ENCODE results near the gene IFT20. TPM values are rescaled to one million over a fixed set of nuclear protein-coding genes. Genes with fewer than 3 reads are reported as not detected.
"Not testable (repeated sequence)": the region's sequence is repeated elsewhere in the genome, so short reads cannot be mapped to it uniquely, and the experiment has no call there.

The IFT20 gene
- total RNA-seq, 1 donor from 2014 or later, result 31.0 TPM

DNA sequence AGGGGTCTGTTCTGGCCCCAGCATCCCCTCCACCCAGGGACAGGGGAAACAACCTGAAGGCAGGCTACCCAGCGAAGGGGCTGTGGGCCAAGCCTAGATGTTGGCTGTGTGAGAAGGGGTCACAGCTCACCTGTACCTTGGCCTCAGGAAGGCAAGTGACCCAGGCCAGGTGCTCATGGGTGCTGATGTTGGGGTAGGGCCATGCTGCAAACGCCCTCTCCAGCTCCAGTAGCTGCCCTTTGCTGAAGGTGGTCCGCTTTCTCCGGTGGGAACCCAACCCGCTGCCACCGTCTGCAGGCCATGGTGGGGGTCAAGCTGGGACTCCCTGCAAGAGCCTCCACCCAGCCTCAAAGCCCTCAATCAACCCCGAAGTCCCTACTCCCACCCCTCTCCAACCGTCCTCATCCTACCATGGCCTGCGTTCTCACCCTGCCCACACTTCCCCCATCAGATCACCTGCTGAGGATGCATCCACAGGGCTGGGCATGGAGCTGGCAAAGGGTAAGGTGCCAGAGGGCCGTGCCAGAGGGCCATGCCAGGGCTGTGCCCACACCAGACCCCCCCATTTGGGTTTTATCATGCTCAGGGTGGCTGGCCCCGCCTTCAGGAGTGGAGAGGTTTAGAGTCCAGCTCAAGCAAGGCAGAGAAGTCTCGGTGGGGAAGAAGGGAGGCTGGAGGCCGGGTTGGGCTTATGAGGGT lies 29.5 kb upstream of the IFT20 start, which contains the start of gene SEBOX:
Gene SEBOX (minus strand): TSS at position 535 of the 699 bp plus-strand sequence. CDS start 48 bp downstream, at position 487.
- FAIRE-seq, result no peak
- no peak for DNase-seq (ENCODE audit: low spot score in 2 of 2)

DNA sequence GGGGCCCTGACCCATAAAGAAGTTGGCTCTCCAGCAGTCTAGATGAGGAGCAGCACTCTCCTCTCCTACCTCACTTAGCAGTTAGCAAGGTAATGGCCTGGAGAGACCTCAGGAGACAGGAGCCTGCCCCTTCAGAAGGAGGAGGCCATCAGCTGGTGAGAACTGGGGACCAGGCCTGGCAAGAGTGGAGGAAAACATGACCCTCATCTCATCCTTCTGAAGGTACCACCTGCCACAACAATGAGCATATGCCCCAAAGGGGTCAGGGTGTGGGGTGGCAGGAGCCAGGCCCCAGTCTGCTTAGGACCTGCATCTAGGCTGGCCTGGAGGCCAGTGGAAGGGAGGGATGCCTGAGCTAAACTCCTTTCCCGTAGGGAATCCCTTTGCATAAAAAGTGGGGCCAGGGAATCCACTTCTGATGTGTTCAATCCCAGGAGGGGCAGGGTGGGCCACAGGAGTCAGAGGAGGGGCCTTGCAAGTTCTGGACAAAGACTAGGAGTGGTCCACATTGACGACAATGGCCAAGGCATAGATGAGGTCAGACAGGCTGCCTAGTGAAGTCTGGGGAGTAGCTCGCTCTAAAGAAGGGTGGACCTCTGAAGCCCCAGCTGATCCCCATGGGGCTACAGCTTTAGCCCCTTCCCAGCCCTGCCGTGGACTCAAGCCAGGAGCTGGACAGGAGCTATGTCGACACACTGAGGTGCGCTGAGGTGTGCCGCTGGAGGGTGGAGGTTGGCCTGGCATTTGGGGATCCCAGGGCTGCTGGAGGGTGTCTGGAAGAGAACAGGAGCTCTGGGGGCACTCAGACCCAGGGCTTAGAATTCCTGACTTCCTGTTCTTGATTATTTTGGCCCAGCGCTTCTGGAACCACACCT lies 28.7 kb upstream of the IFT20 start:
- FAIRE-seq, result no peak
- no peak for DNase-seq (ENCODE audit: low spot score in 2 of 2)

DNA sequence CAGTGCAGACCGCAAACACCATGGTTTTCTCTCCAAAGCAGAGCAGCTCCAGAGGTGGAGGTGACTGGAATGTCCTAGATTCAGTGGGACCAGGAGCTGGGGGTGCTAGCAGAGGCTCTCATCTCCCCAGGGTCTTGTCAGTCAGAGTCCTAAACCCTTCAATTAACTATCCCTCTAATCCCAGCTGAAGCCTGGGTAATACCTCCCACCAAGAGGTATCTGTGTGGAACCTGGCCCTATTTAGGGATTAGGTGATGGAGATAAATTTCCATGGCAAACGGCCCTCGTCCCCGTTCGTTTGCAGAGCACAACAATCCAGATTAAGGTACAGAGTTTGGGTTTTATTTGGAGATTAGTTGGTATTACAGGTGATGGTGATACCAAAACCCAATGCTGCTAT lies 27.9 kb upstream of the IFT20 start:
- DNase-seq (ENCODE audit: low spot score in 2 of 2) (no peak), FAIRE-seq (no peak)

- no peak for FAIRE-seq
- no peak for DNase-seq (ENCODE audit: low spot score in 2 of 2)
Measured at GRCh38 chr17:28357901-28358197, 22.6 kb upstream of the IFT20 start.

GRCh38 chr17:28357061-28357900 lies 22.0 kb upstream of the IFT20 start, which contains the start of gene POLDIP2:
Gene POLDIP2 (minus strand): TSS chr17:28357527. CDS start chr17:28357448, 79 bp downstream.
- DNase-seq (ENCODE audit: low spot score in 2 of 2) (peak; percentile 98), FAIRE-seq (no peak)

DNA sequence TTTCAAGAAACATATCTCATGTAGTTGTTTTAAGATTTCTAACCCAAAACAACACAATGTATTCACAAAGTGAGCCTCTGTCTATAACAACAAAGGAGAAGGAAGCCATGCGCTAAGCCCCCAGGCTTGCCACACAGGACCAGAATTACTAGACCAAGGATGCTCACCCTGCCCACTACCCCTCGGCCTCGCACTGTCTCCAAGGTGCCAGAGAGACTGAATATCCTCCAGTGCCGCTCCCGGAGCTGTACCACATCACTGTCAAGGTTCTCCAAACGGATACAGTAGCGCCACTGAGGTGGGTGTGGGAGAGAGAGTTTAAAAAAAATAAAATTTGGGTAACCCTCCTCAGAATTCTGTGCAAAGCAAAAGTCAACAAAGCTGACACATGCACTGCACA lies 15.0 kb upstream of the IFT20 start:
- DNase-seq (ENCODE audit: low spot score in 2 of 2) (no peak), FAIRE-seq (no peak)

DNA sequence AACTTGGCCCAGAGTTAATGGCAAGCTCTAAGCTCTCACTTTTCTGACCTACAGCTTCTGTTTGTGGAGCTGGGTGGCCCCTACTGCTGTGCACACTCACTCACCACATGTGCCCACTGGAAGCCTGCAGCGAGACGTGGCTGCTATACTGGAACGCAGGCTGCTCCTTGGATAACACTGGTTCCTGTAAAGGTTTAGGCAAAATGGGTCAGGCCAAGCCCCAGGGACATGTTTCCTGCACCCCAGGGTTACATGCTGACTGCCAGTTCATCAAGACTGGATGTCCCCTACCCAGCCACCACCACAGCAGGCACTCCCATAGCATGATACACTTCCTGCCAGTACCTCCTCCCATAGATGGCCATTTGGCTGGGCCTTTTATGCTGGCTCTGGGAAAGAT lies 13.7 kb upstream of the IFT20 start:
- FAIRE-seq, result no peak
- no peak for DNase-seq (ENCODE audit: low spot score in 2 of 2)

GRCh38 chr17:28347261-28347891 lies 12.1 kb upstream of the IFT20 start:
- DNase-seq (ENCODE audit: low spot score in 2 of 2) (no peak), FAIRE-seq (no peak)

DNA sequence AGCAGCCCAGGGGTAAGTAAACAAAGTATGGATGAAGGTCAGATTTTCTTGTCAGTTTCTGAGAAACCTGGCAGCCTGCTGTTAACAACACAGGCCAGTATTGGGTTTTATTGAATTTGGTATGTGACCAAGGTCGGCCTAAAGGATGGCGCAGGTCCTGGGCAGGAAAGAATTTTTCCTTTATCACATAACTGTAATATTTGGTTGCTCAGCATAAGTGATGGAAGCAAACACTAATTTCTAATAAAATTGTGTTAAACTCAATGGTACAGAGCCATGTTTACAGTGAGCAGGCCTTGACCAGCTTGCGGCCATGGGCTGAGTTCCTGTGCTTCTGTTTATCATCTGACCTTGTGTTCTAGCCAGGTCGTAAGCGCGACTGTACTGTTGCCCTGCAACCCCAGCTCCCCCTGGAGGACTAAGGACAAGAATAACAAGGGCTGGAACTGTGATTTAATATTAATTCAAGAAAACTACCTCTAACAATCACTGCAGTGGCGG lies 11.5 kb upstream of the IFT20 start:
- no peak for DNase-seq (ENCODE audit: low spot score in 2 of 2)
- no peak for FAIRE-seq

DNA sequence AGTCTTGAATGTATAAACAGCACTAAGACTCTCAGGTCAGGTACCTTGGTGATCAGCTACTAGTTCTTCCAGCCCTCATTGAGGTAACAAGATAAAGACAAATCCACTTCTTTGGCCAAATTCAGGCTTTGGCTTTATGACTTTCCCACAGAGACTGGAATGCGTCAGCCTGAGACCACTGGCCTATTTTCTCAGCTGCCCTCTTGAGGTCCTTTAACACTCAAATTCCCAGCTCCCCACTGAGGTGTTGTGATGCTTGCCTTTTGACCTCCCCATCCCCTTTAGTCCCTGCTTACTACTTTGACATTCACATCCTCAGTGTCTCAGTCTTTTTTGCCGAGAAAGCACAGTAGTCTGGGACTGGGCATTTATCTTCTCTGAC lies 10.9 kb upstream of the IFT20 start:
- DNase-seq (ENCODE audit: low spot score in 2 of 2) (no peak), FAIRE-seq (no peak)

- no peak for DNase-seq (ENCODE audit: low spot score in 2 of 2)
Measured at GRCh38 chr17:28345419-28346198, 10.3 kb upstream of the IFT20 start.

DNA sequence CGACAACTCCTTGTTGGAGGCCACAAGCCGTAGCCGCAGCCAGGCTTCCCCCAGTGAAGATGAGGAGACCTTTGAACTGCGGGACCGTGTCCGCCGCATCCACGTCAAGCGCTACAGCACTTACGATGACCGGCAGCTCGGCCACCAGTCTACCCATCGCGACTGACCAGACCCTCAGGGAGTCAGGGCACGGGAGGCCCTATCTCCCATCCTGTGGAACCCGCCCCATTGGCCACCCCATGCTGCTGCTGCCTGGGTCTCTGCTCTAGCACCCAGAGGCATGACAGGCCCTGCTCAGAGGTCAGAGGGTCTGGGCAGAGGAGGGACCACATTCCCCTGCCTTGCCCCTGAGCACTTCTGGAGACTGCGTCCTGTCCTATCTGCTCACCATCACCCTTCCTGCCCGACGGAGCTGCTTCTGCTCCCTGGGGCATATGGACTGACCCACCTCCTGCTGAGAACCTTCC lies 9.2 kb upstream of the IFT20 start:
- FAIRE-seq (no peak), DNase-seq (ENCODE audit: low spot score in 2 of 2) (no peak)

More at GRCh38 chr17:28345419-28346198, 10.3 kb upstream of the IFT20 start:
- no peak for FAIRE-seq

- DNase-seq (ENCODE audit: low spot score in 2 of 2) (no peak), FAIRE-seq (no peak)
Measured at GRCh38 chr17:28344011-28344410, 8.7 kb upstream of the IFT20 start.

DNA sequence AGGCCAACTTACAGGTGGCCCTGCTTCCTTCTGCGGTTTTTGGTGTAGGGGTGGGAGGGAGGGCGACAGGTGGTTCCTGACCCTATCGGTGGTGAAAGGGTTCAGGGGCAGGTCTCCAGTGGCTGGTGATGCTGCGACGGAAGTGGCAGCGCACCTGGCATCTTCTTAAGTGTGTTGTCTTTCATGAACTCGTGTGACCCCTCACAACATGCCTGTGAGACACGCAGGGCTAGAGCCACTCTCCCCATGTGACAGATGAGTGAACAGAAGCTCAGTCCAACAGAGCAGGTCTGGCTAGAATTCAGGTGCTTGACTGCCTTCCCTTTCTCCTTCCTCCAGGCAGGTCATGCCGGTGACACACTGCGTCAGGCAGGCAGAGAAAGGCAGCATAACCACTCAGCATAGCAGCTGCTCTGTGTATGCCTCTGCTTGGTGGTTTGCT lies 8.2 kb upstream of the IFT20 start:
- FAIRE-seq (no peak), DNase-seq (ENCODE audit: low spot score in 2 of 2) (no peak)

GRCh38 chr17:28342313-28342712 lies 7.0 kb upstream of the IFT20 start:
- DNase-seq (ENCODE audit: low spot score in 2 of 2) (no peak), FAIRE-seq (no peak)

- DNase-seq (ENCODE audit: low spot score in 2 of 2) (no peak), FAIRE-seq (no peak)
Measured at GRCh38 chr17:28341516-28341915, 6.2 kb upstream of the IFT20 start.

DNA sequence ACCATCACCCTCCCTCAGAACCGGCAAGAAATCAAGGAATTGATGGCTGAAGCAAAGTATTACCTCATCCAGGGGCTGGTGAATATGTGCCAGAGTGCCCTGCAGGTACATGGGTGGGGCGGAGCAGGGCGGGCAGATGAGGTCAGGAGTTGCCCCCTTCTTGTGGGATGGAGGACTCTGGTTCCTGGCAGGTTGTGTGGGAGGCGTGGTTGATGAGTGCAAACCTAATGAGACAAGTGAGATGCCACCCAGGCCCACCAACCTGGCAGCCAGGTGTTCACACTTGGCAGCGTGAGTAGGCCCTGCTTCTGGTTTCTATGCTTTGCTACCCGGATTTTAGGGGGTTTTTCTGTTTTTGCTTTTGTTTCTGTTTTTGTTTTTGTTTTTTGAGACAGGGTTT lies 5.1 kb upstream of the IFT20 start:
- DNase-seq (ENCODE audit: low spot score in 2 of 2), result no peak
- FAIRE-seq, result no peak

DNA sequence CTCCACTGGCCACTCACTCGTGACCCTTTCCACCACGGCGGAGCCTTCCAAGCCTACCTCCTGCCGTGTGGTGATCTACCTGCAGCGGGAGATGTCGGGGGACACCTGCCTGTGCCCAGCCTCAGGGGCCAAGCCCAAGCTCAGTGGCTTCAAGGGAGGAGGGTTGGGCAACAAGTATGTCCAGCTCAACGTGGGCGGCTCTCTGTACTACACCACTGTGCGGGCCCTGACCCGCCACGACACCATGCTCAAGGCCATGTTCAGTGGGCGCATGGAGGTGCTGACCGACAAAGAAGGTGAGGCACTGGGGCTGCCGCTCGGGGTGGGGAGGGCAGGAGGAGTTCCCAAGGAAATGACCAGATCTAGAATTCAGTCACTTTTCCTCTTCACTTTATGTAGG lies 4.2 kb upstream of the IFT20 start:
- DNase-seq (ENCODE audit: low spot score in 2 of 2), result no peak
- FAIRE-seq, result no peak

GRCh38 chr17:28338769-28339212 lies 3.5 kb upstream of the IFT20 start:
- not testable (repeated sequence) for FAIRE-seq; DNase-seq (ENCODE audit: low spot score in 2 of 2)

All from frontal cortex (tissue), 4 donors.